ENCODE measurements around the gene LGALS1. TPM values are rescaled to one million over a fixed set of nuclear protein-coding genes. Genes with fewer than 3 reads are reported as not detected.

LGALS1 gene
- 115 TPM for total RNA-seq

DNA sequence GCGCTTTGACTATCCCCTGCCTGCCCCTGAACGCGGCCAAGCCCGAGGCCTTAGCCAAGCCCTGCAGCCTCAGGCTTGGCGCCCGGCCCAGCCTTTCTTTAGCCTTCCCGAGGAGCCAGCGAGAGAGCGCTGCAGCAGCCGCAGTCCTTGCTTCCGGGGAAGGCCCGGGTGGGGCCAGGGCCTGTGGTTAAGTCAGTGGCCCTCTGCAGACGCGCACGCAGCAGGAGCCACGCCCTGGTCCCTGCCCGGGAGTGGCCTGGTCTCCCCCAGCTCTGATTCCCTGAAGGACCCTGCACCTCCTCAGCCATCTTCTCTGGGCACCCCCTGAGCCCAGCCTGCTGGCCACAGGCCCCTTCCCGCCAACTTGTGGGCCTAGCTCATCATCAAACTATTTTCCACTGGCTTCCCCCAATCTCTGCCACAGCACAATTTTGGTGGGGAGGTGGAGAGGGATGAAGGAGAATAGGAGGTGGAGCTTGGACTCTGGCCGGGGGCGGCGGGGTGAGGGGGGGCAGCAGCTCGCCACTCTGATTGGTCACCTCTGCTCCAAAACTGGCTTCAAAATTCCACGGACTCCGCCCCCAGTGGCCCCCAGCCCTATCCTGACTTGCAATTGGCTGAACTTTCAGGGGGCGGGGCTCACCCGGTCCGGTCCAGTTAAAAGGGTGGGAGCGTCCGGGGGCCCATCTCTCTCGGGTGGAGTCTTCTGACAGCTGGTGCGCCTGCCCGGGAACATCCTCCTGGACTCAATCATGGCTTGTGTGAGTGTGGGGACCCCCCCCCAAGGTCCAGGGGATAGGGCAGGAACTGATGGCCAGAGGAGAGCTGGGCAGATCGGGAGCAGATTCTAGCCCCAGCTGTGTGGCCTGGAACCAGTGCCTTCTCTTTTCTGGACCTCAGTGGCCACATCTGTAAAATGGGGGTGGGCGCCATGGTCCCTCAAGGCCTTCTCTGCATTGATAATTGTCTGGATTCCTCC is at the start of gene LGALS1:
Gene LGALS1, plus strand, starts transcription at position 686 of the 979 bp plus-strand sequence. Its CDS starts 67 bp downstream, at position 753.
- ATAC-seq, result peak; percentile 72
- DNase-seq (ENCODE audit: low spot score), result peak; percentile 94

GRCh38 chr22:37625737-37626136 is 49.7 kb upstream of the LGALS1 start:
- no peak for ATAC-seq
- DNase-seq (ENCODE audit: low spot score), result no peak

DNA sequence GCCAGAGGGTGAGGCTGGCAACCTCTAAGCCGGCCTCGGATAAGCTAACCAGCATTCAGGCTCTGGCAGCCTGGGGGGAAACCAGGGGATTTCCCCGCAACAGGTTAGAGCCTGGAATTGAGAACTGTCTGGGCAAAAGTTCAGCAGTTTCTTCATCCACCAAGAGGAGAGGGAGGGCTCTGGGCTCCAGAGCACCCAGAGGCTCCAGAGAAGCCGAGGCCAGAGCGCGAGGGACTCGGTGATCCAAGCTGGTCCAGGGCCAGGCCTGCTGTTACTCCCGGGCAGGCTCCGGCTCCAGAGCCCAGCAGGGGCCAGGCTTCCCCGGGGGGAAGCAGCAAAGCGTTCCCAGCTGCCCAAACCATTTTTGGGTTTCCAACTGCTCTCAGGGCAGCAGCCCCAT is 49.3 kb upstream of the LGALS1 start:
- ATAC-seq (peak; percentile 84), DNase-seq (ENCODE audit: low spot score) (peak; percentile 91)

DNA sequence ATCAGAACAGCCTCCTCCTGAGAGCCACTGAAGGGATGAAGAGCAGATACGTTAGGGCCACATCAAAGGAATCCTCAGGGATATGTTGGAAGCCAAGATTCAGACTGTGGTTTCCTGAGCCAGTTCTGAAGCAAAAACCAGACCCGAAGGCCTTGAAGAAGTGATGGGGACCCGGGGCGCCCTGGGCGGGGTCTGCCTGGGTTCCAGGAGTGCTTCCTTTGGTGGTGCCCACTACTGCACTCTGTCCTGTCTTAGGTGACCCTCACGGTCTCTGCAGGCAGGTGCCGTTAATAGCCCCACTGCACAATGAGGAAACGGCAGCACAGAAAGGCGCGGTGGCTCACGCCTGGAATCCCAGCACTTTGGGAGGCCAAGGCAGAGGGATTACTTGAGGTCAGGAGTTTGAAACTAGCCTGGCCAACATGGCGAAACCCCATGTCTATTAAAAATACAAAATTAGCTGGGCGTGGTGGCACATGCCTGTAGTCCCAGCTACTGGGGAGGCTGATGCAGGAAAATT is 48.8 kb upstream of the LGALS1 start:
- no peak for ATAC-seq
- no peak for DNase-seq (ENCODE audit: low spot score)

DNA sequence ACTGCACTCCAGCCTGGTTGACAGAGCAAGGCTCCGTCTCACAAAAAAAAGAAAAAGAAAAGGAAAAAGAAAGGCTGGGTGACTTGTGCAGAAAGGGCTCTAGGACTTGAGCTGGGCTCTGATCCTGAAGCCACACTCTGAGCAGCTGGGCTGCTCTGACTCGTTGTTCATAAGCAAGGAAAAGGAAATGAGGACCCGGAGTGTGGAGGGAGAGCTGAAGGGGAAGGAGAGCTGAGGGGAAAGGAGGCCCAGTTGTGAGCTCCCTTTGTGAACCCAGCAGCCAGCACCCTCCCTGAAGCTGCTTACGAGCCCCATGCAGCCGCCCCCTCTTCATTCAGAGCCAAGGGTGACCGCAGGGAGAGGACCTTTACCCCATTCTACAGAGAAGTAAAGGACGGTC is 48.3 kb upstream of the LGALS1 start:
- DNase-seq (ENCODE audit: low spot score), result no peak
- no peak for ATAC-seq

- DNase-seq (ENCODE audit: low spot score) (no peak), ATAC-seq (no peak)
Measured at GRCh38 chr22:37627545-37627944, 47.9 kb upstream of the LGALS1 start.

DNA sequence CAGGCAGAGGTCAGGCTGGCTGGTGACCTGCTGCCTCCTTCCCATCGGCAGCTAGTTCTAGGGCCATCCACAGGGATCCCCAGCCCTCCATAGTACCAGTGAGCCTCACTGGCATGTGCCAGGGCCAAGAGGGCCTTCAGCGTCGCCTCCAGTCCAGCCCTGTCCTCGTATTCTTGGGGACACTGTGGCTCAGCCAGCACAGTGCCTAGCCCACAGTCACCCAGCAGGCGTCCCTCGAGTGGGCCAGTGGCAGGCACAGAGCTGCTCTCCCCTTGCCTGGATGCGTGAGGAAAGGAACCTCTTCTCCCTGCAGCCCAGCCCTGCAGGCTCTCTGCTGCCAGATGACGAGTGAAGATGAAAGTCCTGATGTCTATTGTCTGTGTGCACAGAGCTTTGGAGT is 46.6 kb upstream of the LGALS1 start:
- ATAC-seq (no peak), DNase-seq (ENCODE audit: low spot score) (no peak)

GRCh38 chr22:37629928-37630327 is 45.5 kb upstream of the LGALS1 start:
- DNase-seq (ENCODE audit: low spot score) (no peak), ATAC-seq (no peak)

DNA sequence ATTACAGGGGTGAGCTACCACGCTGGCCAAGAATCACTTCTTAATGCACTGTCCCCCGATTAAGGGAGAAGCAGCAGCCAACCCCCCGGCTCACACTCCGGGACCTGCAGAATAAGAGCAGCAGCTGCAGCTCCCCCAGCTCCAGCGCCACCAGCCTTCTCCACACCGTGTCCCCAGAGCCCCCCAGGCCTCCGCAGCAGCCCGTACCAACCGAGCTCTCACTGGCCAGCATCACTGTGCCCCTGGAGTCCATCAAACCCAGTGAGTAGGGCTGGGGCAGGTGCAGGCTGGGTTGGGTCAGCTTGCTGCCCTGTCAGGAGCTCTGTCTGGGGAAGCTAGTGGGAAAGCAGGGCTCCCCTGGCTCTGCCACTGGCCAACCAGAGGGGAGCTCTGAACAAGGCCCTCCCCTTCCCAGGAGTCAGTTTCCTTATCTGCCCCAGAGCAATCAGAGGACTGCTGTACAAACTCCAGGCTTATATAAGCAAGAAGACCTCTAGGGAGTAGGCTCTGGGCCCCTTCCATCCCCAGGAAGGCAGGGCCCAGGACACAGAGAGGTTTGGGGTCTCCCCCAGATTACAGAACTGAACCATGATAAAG is 44.5 kb upstream of the LGALS1 start:
- ATAC-seq (peak; percentile 2), DNase-seq (ENCODE audit: low spot score) (no peak)

DNA sequence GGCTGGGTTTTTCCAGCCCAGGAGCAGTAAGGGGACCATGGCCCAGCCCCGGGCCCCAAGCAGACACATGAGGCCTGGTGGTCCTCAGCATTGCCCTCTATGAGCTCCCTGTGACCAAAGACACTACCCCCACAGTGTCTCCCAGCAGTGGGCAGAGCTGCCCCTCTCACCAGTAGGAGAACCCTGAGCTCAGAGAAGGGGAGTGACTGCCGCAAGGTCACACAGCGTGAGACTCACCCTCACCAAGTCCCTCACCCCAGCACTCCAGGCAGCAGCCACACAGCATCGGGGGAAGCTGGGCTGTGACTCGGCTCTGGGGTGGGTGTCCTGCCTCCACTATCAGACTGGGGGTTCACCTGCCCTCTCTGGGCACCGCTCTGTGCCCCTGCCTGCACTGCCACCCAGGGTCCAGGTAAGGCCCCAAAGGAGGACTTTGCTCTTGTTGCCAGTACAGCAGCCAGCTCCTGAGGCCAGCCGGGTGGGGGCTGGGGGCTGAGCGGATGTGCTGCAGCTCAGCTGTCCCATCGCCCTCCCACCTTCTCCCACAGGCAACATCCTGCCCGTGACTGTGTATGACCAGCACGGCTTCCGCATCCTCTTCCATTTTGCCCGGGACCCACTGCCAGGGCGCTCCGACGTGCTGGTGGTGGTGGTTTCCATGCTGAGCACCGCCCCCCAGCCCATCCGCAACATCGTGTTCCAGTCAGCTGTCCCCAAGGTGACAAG is 43.8 kb upstream of the LGALS1 start:
- DNase-seq (ENCODE audit: low spot score) (no peak), ATAC-seq (peak; percentile 67)

GRCh38 chr22:37632174-37633088 is 43.0 kb upstream of the LGALS1 start:
- ATAC-seq (peak; percentile 1), DNase-seq (ENCODE audit: low spot score) (no peak)

DNA sequence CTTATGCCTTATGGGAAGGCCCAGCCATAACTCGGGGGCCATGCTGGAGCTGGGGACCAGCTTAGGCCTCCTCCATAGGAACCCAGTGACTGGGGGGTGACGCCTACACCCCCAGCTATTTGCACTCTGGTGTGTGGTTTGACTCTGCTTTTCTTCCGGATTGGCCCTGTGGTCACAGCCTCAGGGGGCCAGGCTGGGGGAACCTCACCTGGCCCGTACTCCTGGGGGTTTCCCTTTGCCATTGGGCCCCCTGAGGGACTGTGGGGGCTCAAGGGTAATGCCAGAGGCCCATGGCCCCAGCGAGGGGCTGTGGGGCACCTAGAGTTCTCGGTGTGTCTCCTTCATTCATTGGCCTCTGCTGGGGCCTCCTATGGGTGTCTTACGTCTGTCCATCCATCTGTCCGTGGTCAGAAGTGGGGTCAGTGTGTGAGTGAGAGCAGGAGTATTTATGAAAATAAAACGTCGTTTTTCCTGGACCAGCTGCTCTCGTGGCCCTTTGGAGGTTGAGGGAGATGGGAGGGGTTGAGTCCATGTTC is 42.3 kb upstream of the LGALS1 start:
- ATAC-seq, result no peak

GRCh38 chr22:37633625-37634416 is 41.6 kb upstream of the LGALS1 start:
- DNase-seq (ENCODE audit: low spot score), result peak; percentile 71
- peak; percentile 54 for ATAC-seq

More for the DNA sequence above, 42.3 kb upstream of the LGALS1 start:
- DNase-seq (ENCODE audit: low spot score), result no peak

DNA sequence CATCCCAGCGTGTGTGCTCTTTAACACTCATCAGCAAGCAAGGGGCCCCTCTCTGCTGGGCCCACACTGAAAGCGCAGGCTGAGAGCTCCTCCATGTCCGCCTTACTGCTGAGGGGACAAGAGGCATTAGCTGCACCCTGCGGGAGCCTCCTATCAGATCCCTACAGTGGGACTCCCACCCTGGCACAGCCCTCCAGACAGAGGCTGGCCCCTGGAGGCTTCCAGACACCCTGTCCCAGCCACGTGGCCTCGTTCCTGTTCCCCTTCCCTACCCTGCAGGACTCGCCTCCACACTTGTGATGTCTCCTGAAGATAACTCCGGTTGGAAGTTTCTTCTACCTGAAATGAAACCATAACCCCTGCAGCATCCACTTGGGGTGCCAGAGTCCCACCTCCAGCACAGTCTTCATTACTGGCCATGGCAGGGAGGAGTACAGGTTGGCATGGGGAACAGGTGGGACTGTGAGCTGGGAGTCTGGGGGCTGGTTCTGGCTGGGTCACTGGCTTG is 41.0 kb upstream of the LGALS1 start:
- ATAC-seq (no peak), DNase-seq (ENCODE audit: low spot score) (no peak)

DNA sequence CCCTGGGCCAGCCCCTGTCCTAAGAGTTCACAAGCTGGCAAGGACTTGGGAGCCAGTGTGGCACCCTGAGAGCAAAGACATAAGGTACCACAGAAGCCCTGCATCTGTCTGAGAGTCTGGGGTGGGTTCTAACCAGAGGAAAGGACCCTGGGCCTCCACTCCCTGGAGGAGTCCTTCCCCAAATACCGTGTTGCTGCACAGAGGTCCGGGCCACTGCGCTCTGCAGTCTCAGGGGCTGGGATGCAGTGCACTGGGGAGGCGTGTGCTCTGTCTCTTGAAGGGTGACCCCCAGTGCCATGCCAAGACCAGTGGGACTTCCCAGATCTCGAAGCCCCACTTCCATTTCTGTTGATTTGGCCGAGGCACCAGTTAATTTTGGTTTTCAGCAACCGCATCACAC is 40.3 kb upstream of the LGALS1 start:
- ATAC-seq (no peak), DNase-seq (ENCODE audit: low spot score) (no peak)

GRCh38 chr22:37636186-37636948 is 39.1 kb upstream of the LGALS1 start:
- DNase-seq (ENCODE audit: low spot score), result no peak

GRCh38 chr22:37636949-37637273 is 38.5 kb upstream of the LGALS1 start:
- DNase-seq (ENCODE audit: low spot score) (no peak), ATAC-seq (no peak)

More at GRCh38 chr22:37636186-37636948, 39.1 kb upstream of the LGALS1 start:
- ATAC-seq, result no peak

DNA sequence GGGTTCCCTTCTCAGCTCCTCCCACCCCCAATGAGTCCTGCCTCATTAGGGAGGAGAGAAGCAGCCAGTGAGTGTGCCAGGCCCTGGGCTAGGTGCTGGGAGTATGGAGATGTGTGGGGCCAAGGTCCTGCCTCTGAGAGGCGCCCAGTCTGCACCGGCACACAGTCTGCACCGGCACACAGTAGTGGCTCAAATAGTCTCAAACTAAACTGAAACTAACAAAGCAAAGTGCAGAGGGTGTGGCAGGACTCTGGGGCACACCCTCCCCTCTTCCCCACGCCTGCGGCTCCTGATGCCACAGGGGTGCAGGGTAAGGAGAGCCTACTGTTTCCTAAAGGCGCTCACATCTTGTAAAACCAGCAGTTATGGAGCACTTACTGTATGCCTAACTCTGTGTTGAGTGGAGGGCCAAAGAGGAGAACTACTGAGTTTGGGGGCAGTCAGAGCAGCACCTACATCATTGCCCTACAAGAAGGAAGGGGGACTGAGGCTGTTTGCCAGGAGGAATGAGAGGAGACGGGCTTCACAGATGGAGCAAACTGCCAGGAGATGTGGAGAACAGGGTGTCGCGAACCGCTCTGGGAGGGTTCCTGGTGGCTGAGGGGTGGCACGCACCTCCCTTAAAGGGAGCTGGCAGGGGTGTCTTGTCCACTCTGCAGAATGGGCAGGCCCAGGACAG is 36.9 kb upstream of the LGALS1 start:
- DNase-seq (ENCODE audit: low spot score), result no peak
- ATAC-seq, result peak; percentile 29

All from left lobe of liver (tissue), 2 donors.